ENCODE data around the gene CAPG.
"Not testable (repeated sequence)": the region's sequence is repeated elsewhere in the genome, so short reads cannot be mapped to it uniquely, and the experiment has no call there.

CAPG gene, protein sequence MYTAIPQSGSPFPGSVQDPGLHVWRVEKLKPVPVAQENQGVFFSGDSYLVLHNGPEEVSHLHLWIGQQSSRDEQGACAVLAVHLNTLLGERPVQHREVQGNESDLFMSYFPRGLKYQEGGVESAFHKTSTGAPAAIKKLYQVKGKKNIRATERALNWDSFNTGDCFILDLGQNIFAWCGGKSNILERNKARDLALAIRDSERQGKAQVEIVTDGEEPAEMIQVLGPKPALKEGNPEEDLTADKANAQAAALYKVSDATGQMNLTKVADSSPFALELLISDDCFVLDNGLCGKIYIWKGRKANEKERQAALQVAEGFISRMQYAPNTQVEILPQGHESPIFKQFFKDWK

DNA sequence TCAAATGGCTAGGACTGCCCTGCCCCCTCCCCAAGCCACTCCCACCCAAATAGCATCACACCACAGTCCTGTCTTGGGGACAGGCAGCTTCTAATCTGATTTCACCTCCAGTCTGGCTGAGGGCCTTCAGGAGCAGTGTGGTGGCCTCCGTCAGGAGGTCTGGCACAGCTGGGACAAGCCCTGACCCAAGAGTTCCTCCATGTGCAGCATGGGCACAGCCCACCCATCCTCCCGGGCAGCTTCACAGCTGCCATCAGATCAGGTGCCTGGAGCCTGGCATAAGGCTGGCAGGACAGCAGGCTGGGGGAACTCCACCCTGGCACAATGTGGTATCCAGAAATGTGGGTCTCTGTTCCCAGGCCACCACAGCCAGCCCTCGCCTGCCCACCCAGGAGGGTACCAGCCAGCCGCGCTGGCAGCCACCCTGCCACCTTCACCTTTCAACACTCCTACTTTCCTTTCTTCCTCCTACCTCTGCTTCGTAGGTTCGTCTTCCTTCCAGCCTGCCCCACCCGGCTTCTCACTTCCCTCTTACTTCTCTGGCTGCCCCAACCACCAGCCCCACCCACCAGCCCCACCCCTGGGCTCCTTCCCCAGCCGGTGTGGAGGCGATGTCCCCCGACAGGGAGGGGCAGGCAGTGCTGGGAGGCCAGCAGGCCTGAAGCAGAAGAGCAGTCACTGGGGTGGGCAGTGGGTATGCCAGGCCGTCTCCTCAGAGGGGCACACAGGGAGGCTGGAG, at the start of gene CAPG:
CAPG (minus strand) TSS at position 522 of the 739 bp plus-strand sequence. CDS start 8,221 bp downstream, outside the sequence.
- peak in 1 of 2 donors; percentile 41 for DNase-seq (ENCODE audit: low read depth in 2 of 2)

DNA sequence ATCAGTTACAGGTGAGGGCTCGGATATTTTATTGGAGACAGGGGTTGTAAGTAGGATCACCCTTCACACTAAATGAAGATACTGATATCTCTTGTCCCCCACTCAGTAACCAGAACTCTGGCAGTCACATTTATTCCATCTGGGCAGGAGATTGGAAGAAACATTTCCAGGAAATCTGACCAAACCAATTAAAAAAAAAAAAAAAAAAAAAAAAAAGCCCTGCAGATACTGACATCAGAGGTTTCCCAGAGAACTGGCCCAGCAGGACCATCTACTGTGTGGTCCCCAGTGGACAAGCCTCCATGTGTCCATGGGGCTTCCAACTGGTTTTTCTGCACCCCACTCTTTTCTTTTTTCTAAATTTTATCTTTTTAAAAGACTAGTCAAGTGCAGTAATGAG, 49.6 kb upstream of the CAPG start:
- DNase-seq (ENCODE audit: low read depth in 2 of 2) = no peak

DNA sequence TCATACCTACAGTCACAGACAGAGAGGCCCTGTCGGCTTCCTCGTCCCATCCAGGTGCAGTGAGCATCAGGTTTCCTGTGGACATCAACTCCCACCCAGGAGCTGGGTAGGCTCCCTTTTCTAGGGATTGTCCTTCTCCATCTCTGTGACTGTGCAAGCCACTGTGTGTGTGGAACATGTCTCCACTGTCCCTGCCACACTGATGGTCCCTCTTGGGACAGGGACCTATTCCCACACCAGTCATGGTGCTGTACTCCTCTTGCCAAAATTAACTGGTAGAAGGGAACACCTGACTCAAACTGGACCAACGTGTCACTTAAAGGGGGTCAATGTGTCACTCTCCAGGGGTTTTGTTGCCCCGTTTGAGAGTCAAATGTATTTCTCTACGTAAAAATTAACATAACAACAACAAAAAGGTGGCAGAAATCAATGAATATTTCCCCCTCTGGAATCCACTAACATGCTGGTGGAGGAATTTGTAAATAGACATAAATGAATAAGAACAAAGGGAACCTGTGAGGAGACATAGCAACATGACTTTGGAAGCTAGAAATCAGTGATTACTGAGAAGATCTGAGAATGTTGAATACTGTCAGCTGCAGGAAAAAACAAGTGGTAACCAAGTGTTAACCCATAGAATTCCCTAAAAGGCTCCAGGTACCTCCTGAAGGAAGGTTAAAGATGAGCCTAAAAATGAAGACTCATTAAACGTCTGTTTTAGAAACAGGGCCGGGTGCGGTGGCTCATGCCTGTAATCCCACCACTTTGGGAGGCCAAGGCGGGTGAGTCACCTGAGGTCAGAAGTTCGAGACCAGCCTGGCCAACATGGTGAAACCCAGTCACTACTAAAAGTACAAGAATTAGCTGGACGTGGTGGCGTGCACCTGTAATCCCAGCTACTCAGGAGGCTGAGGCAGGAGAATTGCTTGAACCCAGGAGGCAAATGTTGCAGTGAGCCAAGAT, 48.7 kb upstream of the CAPG start:
- no peak for DNase-seq (ENCODE audit: low read depth in 2 of 2)

DNA sequence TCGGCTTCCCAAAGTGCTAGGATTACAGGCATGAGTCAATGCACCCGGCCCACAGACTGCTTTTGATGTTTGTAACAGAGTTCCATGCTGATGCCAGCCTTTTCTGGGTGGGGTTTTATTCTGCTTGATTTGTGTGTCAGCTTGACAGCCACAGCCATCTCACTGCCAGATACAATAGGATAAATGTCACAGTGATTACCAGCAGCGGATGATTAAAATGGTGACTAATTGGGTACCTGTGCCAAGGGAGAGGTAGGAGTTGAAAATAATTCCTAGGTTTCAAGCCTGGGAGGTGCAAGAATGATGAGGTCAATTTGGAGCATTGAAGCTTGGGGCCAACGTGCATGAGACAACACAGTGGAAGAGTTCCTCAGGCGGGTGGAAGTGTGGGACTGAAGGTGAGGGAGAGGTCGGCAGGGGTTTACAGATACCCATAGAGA, 47.7 kb upstream of the CAPG start:
- no peak for DNase-seq (ENCODE audit: low read depth in 2 of 2)

DNA sequence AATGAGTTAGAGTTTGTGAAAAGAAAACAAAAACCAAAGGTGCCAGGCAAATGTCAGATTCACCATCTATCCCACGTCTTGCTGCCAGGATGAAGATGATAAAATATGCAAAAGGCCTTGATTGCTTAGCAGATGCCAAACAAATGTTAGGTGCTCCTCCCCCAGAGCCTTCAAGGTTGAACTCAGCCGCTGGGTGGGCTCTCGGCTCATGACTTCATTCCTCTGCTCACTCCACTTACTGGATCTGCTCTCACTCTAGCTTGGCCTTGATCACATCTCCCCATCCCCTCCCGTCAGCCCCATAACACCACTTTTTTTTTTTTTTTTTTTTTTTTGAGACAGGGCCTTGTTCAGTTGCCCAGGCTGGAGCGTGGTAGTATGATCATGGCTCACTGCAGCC, 46.9 kb upstream of the CAPG start:
- no peak for DNase-seq (ENCODE audit: low read depth in 2 of 2)

DNA sequence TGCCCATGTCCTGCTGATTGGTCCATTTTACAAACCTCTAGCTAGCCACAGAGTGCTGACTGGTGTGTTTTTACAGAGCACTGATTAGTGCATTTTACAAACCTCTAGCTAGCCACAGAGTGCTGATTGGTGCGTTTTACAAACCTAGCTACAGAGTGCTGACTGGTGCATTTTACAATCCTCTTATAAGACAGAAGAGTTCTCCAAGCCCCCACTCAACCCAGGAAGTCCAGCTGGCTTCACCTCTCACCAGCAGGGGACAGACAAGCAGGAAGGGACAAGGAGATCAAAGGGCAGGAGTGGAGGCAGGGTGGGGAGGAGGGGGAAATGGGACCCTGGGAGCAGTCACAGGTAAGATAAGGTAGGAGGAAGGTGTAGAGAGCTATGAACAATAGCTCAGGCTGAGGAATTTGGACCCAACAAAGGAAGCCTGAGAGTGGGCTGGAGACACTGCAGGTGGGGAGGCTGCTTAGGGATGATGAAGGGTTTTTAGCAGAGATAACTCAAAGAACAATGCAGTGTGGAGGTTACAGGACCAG, 45.5 kb upstream of the CAPG start:
- no peak for DNase-seq (ENCODE audit: low read depth in 2 of 2)

DNA sequence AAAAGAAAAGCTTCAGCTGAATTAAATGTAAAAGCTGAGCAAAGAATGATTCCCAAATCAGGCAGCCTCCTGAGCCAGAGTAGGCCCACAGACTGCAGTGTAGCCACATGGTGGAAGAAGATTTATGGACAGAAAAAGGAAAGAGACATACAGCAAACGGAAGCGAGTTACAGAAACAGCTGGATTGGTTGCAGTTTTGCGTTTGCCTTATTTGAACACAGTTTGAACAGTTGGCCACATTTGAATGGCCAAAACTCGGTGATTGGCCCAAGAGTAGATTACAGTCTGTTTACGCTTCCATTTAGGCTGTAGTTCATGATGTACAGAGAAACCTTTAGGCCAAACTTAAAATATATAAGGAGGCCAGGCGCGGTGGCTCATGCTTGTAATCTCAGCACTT, 43.4 kb upstream of the CAPG start:
- DNase-seq (ENCODE audit: low read depth in 2 of 2) = no peak

DNA sequence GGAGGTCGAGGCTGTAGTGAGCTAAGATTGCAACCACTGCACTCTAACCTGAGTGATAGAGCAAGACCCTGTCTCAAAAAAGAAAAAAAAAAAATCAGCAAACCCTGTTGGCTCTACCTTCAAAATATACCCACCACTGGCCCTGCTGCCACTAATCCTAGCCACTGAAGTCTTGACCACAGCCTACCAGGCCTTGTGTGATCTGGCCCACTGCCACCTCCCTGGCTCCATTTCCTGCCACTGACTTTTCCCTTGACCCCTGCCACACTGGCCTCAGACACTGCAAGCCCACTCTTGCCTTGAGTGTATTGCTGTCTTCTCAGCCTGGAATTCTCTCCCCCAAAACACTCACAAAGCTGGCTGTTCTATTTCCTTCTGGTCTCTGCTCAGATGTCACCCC, 42.1 kb upstream of the CAPG start:
- DNase-seq (ENCODE audit: low read depth in 2 of 2) = no peak

DNA sequence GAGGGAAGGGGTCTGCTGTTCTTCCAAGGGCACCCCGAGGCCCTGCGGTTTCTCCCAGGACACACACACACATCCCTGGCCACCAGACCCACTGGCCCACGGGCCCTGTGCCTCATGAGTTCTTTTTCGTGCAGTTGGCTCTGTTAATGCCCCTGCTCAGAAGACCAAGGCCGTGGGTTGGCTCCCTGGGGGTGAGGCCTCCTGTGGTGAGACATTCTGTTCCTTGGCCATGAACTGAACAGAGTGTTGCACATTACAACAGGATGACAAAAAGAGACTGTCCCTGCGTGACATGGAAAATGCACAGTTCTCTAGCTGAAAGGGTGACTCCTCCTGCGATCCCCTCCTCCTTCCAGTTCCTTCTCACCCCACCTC, 39.0 kb upstream of the CAPG start:
- no peak for DNase-seq (ENCODE audit: low read depth in 2 of 2)

DNA sequence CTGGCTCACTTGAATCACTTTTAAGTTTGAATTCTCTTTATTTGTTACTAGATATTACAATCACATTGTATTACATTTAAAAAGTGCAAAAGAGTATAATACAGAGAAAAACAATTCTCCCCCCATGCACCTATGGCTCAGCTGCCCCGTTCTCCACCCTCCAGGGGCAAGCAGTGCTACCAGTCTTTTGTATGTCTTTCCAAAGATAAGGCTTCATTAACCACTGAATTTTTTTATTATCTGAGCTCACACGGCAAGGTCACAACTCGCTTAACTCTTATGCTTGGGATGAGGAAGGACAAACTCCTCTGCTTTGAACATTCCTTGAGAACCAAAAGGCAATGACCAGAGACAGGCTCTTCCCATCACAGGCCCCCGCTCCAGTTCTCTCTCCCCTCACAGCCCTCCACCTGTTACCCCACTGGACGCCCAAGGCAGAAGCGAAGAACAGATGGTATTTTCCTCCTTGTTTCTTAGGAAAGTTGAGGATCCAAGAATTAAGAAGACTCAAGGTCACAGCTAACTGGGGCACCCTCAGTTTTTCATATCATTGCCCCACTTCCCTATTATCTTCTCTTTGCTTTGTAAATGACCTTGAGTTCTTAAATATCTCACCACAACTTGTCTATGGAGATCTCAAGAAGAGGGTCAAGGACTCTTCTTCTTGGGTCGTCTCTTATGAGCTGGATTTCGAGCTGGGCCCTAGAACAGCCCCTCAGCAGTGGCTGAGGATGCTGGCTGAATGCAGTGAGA, 38.5 kb upstream of the CAPG start:
- no peak for DNase-seq (ENCODE audit: low read depth in 2 of 2)

DNA sequence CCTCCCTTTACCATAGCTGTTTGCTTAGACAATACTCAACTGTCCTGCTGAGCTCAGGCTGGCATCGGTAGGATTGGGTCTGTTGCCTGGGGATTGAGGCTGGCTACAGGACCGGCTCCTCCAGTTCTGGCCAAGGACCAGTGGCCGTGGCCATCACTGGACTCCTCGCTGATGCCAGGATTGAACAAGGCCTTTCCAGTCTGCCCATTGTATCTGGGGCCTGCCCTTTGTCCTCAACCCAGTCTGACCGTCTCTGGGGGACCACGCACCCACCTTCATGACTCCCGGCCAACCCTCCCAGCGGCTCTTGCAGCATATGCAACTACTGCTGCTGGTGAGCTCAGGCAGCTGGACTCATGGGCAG, 37.0 kb upstream of the CAPG start:
- DNase-seq (ENCODE audit: low read depth in 2 of 2) = no peak

DNA sequence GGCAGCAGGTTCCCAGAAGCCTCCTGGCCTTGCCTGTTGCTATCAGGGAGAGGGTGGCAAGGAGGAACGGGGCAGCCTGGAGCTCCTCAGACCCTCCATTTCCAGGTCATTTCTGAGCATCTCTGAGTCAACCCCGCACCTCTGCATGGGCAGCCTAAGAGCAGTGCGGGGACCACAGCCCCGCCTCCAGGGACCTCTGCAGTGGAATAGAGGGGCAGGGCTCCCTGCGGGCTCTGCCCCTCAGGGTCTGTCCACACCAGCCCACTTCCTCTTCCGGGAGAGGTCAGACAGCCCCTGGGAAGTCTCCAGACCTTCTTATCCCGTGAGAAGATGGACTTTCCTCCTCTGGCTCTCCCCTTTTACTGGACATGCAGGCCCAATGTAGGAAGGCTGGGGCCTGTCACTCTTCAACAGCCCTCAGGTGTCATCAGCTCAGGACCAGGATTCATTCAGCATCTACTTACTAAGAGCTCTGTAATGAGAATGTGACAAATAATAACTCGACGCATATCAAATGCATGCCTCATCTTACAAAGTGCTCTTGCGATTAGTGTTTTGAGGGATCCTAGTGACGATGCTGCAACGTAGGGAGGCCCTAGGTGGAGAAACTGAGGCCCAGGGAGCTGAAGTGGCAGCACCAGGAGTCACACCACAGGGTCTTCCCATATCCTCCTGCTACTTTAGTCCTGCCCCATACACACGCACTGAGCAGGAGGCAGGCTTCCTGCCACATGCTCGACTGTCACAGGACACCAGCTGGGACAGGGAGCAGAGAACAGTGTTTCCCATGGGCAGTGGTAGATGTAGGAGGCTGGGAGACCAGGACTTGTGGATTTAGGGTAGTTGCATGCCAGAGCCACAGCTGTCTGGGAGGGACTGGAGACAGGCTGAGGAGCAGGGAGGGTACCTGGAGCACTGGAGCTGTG, 36.4 kb upstream of the CAPG start:
- no peak for DNase-seq (ENCODE audit: low read depth in 2 of 2)

DNA sequence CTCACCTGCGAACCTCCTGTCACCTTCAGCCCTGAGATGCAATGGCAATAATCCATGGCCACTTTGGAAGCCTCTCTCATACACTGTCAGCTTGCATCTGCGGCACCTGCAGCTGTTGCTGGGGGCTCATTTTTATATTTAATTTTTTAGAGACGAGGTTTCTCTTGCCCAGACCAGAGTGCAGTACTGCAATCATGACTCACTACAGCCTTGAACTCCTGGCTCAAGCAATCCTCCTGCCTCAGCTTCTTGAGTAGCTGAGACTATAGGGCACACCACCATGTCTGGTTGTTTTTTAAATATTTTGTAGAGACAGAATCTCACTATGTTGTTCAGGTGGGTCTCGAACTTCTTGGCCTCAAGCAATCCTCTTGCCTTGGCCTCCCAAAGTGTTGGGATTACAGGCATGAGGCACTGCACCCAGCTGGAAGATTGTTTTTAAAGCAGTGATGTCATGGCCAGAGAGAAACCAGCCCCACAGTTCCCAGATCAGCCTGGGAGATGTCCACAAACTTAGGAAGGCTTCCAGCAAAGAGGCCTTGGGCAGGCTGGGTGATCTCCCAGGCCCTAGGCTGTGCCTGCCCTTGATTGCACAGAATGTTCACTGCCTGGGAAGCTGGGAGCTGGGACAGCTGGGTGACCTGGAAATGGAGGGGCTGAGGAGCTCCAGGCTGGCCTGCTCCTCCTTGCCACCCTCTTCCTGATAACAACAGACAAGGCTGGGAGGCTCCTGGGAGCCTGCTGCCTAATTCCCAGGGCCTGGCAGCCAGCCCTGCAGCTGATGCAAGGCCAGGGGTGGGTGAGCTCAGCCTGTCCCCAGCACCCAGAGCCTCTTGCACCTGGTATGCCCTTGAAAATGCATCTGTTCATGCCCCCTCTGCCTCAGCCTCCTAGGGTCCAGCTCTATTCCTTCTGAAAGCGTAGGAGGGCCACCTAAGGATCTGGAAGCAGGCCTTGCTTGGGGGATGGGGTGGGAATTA, 35.4 kb upstream of the CAPG start:
- no peak for DNase-seq (ENCODE audit: low read depth in 2 of 2)

DNA sequence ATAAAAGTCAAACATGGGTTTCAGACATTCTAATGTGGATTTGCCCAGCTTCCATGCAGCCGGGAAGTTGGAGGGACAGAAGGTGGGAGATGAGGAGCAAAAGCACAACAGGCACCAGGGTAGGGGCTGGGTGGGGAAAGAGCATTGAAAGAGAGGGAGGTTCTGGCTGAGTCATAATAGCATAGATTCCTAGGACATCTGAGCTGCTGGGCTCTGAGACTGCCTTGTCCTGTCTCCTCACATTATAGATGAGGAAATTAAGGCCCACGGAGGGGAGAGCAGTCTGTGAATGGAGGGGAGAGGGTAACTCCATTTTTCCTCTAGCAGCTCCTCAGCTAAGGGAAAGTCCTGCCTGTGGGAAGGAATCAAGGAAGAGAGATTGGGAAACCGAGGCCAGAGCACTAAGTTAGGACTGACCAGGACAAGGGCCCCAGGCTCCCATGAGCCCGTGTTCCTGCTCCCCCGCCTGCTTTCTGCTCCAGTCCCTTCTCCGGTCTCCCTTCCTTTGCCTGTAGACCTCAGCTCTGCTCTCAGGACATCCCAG, 34.5 kb upstream of the CAPG start:
- DNase-seq (ENCODE audit: low read depth in 2 of 2) = no peak

DNA sequence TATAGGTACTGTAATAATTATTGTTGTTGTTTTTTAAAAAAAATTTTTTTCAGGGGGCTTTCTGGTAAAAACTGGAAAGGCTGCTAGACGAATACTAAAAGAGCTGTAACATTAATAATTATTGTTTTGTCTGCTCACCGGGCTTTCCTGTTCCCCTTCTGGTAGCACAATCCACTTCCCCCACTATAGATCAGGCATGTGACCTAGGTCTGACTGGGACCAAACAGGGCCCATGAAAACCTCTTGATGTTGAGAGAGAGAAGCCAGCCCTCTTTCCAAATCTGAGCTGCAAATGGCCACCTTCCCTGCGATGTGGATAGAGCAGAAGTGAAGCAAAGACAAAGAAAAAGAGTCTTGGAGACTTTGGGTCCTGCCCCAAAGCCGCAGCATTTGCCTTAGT, 31.7 kb upstream of the CAPG start:
- no peak for DNase-seq (ENCODE audit: low read depth in 2 of 2)

DNA sequence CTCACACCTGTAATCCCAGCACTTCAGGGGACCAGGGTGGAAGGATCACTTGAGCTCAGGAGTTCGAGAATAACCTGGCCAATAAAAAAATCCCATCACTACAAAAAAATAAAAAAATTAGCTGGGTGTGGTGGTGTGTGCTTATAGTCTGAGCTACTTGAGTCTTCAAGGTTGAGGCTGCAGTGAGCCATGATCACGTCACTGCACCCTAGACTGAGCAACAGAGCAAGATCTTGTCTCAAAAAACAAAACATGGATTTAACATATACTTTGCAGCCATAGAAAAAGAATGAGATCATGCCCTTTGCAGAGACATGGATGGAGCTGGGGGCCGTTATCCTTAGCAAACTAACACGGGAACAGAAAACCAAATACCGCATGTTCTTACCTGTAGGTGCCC, 30.6 kb upstream of the CAPG start:
- DNase-seq (ENCODE audit: low read depth in 2 of 2) = no peak

DNA sequence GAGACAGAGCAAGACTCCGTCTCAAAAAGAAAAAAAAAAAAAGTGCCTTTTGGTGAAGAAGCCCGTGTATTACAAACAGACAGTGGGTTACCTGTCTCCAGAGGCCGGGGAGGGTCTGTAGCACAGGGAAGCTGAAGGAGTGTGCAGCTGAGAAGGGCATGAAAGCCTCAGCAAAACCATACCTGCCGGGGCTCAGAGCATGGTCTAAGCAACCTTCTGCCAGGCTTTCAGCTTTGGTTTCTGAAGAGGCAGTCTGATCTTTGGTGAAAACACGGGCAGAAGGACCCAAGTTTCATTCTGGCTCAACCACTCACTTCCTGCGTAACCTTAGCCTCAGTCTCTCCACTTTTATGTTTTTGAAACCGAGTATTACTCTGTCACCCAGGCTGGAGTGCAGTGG, 29.8 kb upstream of the CAPG start:
- no peak for DNase-seq (ENCODE audit: low read depth in 2 of 2)

DNA sequence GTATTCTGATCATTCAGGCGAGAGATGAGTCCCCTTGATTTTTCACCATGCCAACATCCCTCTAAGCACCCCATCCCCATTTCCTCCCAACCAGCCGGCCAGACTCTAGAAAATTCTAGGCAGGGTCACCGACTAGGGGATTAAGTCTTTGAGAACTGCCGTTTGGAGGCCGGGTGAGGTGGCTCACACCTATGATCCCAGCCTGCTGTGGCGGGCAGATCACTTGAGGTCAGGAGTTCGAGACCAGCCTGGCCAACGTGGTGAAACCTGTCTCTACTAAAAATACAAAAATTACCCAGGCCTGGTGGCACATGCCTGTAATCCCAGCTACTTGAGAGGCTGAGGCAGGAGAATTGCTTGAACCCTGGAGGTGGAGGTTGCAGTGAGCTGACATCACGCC, 29.4 kb upstream of the CAPG start:
- DNase-seq (ENCODE audit: low read depth in 2 of 2) = not testable (repeated sequence)

DNA sequence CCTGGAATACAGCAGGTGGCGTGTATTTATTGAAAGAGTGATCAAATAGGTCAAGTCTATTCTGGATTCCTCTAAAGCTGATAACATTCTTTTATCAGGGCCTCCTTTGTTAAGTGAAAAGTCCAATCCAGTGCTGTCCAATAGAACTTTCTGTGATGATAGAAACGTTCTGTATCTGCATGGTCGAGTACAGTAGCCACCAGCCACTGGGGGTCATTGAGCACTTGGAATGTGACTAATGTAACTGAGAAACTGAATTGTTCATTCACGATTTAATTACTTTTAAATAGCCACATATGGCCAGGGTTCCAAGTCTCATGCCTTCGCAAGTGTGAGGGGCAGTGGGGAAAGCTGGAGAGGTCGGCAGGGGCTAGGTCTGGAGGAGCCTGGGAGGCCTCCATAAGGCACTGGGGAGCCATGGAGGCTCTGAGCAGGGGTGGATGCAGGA, 28.9 kb upstream of the CAPG start:
- no peak for DNase-seq (ENCODE audit: low read depth in 2 of 2)
